WTC11 (cell line): ENCODE measurements around the gene ANGPTL4. TPM values are rescaled to one million over a fixed set of nuclear protein-coding genes. Genes with fewer than 3 reads are reported as not detected.

ENCODE experiments used
- ATAC-seq: fragments of 200-7000 bp; cut with Tn5 transposase; 2 replicates; pipeline ENCODE4 v1.10.0; 2021; ENCODE audit warnings: mild to moderate bottlenecking, moderate library complexity
- CTCF ChIA-PET: fragments of 300-600 bp; sonication (Branson Sonifier 250); formaldehyde crosslinking; loops from one replicate; lab custom pipeline; 2021; ENCODE audit warnings: antibody characterized with exemption; lab: Charles Lee
- POLR2A ChIA-PET: fragments of 350-600 bp; sonication (Branson Sonifier 250); formaldehyde crosslinking; loops from one replicate; lab custom pipeline; 2021; ENCODE audit warnings: antibody characterized with exemption; lab: Charles Lee
- DNase-seq: peaks from one replicate; pipeline ENCODE4 v3.0.0; 2021; ENCODE audit warnings: low spot score
- H3K27ac Mint-ChIP-seq: 2 replicates; pipeline ENCODE4 v1.8.0; 2021; ENCODE audit warnings: mixed read lengths
- H3K27me3 Mint-ChIP-seq: 2 replicates; pipeline ENCODE4 v1.8.0; 2021; ENCODE audit warnings: low read depth, mild to moderate bottlenecking, moderate library complexity, mixed read lengths
- H3K36me3 Mint-ChIP-seq: 2 replicates; pipeline ENCODE4 v1.8.0; 2021; ENCODE audit warnings: mixed read lengths
- H3K4me1 Mint-ChIP-seq: 2 replicates; pipeline ENCODE4 v1.8.0; 2022; ENCODE audit warnings: mixed read lengths
- H3K4me3 Mint-ChIP-seq: 2 replicates; pipeline ENCODE4 v1.8.0; 2021; ENCODE audit warnings: mild to moderate bottlenecking, moderate library complexity, mixed read lengths
- H3K9me3 Mint-ChIP-seq: 2 replicates; pipeline ENCODE4 v1.8.0; 2021; ENCODE audit warnings: mixed read lengths
- ATF2 ChIP-seq: sonication (generic); formaldehyde crosslinking; IDR thresholded peaks from 2 replicates; pipeline ENCODE4 v1.8.1; 2022; ENCODE audit warnings: low read depth, missing genetic modification reagents, borderline replicate concordance
- CBFB ChIP-seq: sonication (generic); formaldehyde crosslinking; IDR thresholded peaks from 2 replicates; pipeline ENCODE4 v1.8.1; 2022; ENCODE audit warnings: mild to moderate bottlenecking, low read depth, missing genetic modification reagents
- ETV6 ChIP-seq: sonication (generic); formaldehyde crosslinking; IDR thresholded peaks from 2 replicates; pipeline ENCODE4 v1.8.1; 2022; ENCODE audit warnings: mild to moderate bottlenecking, missing genetic modification reagents
- FOXJ3 ChIP-seq: sonication (generic); formaldehyde crosslinking; IDR thresholded peaks from 2 replicates; pipeline ENCODE4 v1.9.0; 2021; ENCODE audit warnings: missing genetic modification reagents, mild to moderate bottlenecking, borderline replicate concordance
- JAZF1 ChIP-seq: fragments of 250-450 bp; sonication (Bioruptor Pico); IDR thresholded peaks from 2 replicates; pipeline ENCODE4 v1.9.0; 2021; ENCODE audit warnings: moderate library complexity, mild to moderate bottlenecking, inconsistent platforms
- MLX ChIP-seq: sonication (generic); formaldehyde crosslinking; IDR thresholded peaks from 2 replicates; pipeline ENCODE4 v1.8.1; 2023; ENCODE audit warnings: mild to moderate bottlenecking, missing genetic modification reagents, moderate library complexity
- NR1H2 ChIP-seq: sonication (generic); formaldehyde crosslinking; IDR thresholded peaks from 2 replicates; pipeline ENCODE4 v1.9.0; 2021; ENCODE audit warnings: mild to moderate bottlenecking, moderate library complexity, missing genetic modification reagents
- NR2C2 ChIP-seq: sonication (generic); formaldehyde crosslinking; IDR thresholded peaks from 2 replicates; pipeline ENCODE4 v1.8.0; 2022; ENCODE audit warnings: mild to moderate bottlenecking, missing genetic modification reagents
- SMAD3 ChIP-seq: sonication (generic); formaldehyde crosslinking; IDR thresholded peaks from 2 replicates; pipeline ENCODE4 v1.8.0; 2022; ENCODE audit warnings: missing genetic modification reagents, mild to moderate bottlenecking, borderline replicate concordance
- SOX15 ChIP-seq: fragments of 250-450 bp; sonication (Bioruptor Pico); IDR thresholded peaks from 2 replicates; pipeline ENCODE4 v1.9.0; 2021; ENCODE audit warnings: mild to moderate bottlenecking
- TP53 ChIP-seq: sonication (generic); formaldehyde crosslinking; IDR thresholded peaks from 2 replicates; pipeline ENCODE4 v1.8.1; 2023; ENCODE audit warnings: mild to moderate bottlenecking, missing genetic modification reagents
- ZBTB21 ChIP-seq: sonication (generic); formaldehyde crosslinking; IDR thresholded peaks from 2 replicates; pipeline ENCODE4 v1.8.1; 2023; ENCODE audit warnings: mild to moderate bottlenecking, missing genetic modification reagents, borderline replicate concordance
- ZNF121 ChIP-seq: sonication (generic); formaldehyde crosslinking; IDR thresholded peaks from 2 replicates; pipeline ENCODE4 v1.8.0; 2023; ENCODE audit warnings: missing genetic modification reagents
- ZNF281 ChIP-seq: sonication (generic); formaldehyde crosslinking; IDR thresholded peaks from 2 replicates; pipeline ENCODE4 v1.8.0; 2023; ENCODE audit warnings: mild to moderate bottlenecking, missing genetic modification reagents
- ZNF416 ChIP-seq: fragments of 250-450 bp; sonication (Bioruptor Pico); IDR thresholded peaks from 2 replicates; pipeline ENCODE4 v1.9.0; 2021; ENCODE audit warnings: mild to moderate bottlenecking, inconsistent platforms
- ZNF423 ChIP-seq: fragments of 250-450 bp; sonication (Bioruptor Pico); IDR thresholded peaks from 2 replicates; pipeline ENCODE4 v2.1.2; 2022; ENCODE audit warnings: mild to moderate bottlenecking, moderate library complexity
- total RNA-seq: library from RNA; stranded (reverse); gene quantifications from 3 replicates; pipeline ENCODE4 v1.2.3, GENCODE V29; 2021
- TF ChIP-seq, protein P1 (sequence below): sonication (generic); formaldehyde crosslinking; IDR thresholded peaks from 2 replicates; pipeline ENCODE4 v1.8.1; 2023; ENCODE audit warnings: mild to moderate bottlenecking, missing genetic modification reagents, moderate library complexity
- TF ChIP-seq, protein P2 (sequence below): sonication (generic); formaldehyde crosslinking; IDR thresholded peaks from 2 replicates; pipeline ENCODE4 v1.8.0; 2022; ENCODE audit warnings: mild to moderate bottlenecking, missing genetic modification reagents
- TF ChIP-seq, protein P3 (sequence below): sonication (generic); formaldehyde crosslinking; IDR thresholded peaks from 2 replicates; pipeline ENCODE4 v1.8.1; 2022; ENCODE audit warnings: mild to moderate bottlenecking, moderate library complexity, missing genetic modification reagents
- TF ChIP-seq, protein P4 (sequence below): fragments of 250-450 bp; sonication (Bioruptor Pico); IDR thresholded peaks from 2 replicates; pipeline ENCODE4 v1.9.0; 2021; ENCODE audit warnings: mild to moderate bottlenecking

The ANGPTL4 gene
- total RNA-seq, 1 experiment from 2014 or later: 1.0 TPM

DNA sequence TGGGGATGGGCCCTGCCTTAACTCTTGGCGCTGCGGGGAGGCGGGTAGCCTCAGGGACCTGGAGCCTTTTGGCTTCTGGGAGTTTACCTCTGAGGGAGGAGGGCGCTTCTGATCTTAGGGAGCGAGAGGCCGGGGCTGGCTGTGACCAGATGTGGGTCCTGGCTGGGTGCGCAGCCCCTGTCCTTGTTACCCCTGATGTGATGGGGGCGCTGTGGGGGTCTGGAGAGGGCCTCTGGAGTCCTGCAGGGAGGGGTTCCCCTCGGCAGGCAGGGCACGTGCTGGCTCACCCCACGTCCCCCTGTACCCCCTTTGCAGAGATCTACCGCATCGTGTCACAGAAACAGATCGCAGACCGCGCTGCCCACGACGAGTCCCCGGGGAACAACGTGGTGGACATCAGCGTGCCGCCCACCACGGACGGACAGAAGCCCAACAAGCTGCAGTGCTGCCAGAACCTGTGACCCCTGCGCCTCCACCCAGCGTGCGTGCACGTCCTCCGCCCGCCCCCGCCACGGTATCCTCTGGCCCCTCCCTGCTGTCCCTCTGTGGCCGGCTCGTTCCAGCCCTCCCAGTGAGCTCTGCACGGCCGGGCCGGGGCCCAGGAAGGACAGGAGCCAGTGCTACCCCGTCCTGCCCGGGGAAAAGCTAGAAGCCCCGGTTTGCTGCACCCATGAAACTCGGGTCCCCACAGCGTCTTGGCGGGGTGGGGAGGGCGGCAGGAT, 39.3 kb downstream of the ANGPTL4 start:
- Mint-ChIP-seq H3K27me3 (no peaks in the 10 kb centered on the region), H3K36me3 (peaks cover 14% of the 10 kb centered on the region)
- CTCF ChIA-PET: interaction anchor here (0.5 kb wide), 1 partner anchor 17 kb away, joined by 3 read pairs; no protein-coding TSS in a partner anchor
- ATAC-seq: no peak
- no peak for TF ChIP-seq FOXJ3 (CRISPR knock-in tag)
- TF ChIP-seq ZNF121 (CRISPR knock-in tag): no peak
- no peak for TF ChIP-seq TP53
- no peak for TF ChIP-seq MLX (CRISPR knock-in tag)
- TF ChIP-seq, protein P1, sequence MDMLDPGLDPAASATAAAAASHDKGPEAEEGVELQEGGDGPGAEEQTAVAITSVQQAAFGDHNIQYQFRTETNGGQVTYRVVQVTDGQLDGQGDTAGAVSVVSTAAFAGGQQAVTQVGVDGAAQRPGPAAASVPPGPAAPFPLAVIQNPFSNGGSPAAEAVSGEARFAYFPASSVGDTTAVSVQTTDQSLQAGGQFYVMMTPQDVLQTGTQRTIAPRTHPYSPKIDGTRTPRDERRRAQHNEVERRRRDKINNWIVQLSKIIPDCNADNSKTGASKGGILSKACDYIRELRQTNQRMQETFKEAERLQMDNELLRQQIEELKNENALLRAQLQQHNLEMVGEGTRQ (CRISPR knock-in tag): no peak
- no peak for TF ChIP-seq SMAD3 (CRISPR knock-in tag)
- TF ChIP-seq NR2C2 (CRISPR knock-in tag): no peak
- TF ChIP-seq SOX15: no peak
- TF ChIP-seq, protein P2, sequence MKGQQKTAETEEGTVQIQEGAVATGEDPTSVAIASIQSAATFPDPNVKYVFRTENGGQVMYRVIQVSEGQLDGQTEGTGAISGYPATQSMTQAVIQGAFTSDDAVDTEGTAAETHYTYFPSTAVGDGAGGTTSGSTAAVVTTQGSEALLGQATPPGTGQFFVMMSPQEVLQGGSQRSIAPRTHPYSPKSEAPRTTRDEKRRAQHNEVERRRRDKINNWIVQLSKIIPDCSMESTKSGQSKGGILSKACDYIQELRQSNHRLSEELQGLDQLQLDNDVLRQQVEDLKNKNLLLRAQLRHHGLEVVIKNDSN: no peak
- TF ChIP-seq ZBTB21: no peak
- TF ChIP-seq ZNF423 (CRISPR knock-in tag): no peak
- no peak for TF ChIP-seq ZNF281
- TF ChIP-seq ATF2 (CRISPR knock-in tag): no peak
- TF ChIP-seq NR1H2 (CRISPR knock-in tag): no peak
- TF ChIP-seq CBFB (CRISPR knock-in tag): no peak
- TF ChIP-seq, protein P3, sequence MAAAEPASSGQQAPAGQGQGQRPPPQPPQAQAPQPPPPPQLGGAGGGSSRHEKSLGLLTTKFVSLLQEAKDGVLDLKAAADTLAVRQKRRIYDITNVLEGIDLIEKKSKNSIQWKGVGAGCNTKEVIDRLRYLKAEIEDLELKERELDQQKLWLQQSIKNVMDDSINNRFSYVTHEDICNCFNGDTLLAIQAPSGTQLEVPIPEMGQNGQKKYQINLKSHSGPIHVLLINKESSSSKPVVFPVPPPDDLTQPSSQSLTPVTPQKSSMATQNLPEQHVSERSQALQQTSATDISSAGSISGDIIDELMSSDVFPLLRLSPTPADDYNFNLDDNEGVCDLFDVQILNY (CRISPR knock-in tag): no peak
- TF ChIP-seq, all 79 proteins: peak for 0
- POLR2A ChIA-PET: no interaction called here
- DNase-seq: no peak
- Mint-ChIP-seq H3K4me3 (no peak overlapping the region), H3K4me1 (no peaks in the 10 kb centered on the region), H3K9me3 (no peaks in the 10 kb centered on the region), H3K27ac (no peak overlapping the region)

GRCh38 chr19:8403820-8404109, 39.8 kb downstream of the ANGPTL4 start:
- Mint-ChIP-seq H3K27me3 (no peaks in the 10 kb centered on the region), H3K4me1 (no peaks in the 10 kb centered on the region), H3K36me3 (peaks cover 14% of the 10 kb centered on the region), H3K9me3 (no peaks in the 10 kb centered on the region), H3K4me3 (no peak overlapping the region), H3K27ac (no peak overlapping the region)
- no peak for DNase-seq
- no peak for ATAC-seq
- ChIA-PET POLR2A (no interaction called here), CTCF (interaction anchor here (0.5 kb wide), 1 partner anchor 17 kb away, joined by 3 read pairs; no protein-coding TSS in a partner anchor)
- TF ChIP-seq ZNF416 (CRISPR knock-in tag): no peak
- no peak for TF ChIP-seq ZNF281
- TF ChIP-seq ETV6 (CRISPR knock-in tag): no peak
- no peak for TF ChIP-seq CBFB (CRISPR knock-in tag)
- TF ChIP-seq, protein P4, sequence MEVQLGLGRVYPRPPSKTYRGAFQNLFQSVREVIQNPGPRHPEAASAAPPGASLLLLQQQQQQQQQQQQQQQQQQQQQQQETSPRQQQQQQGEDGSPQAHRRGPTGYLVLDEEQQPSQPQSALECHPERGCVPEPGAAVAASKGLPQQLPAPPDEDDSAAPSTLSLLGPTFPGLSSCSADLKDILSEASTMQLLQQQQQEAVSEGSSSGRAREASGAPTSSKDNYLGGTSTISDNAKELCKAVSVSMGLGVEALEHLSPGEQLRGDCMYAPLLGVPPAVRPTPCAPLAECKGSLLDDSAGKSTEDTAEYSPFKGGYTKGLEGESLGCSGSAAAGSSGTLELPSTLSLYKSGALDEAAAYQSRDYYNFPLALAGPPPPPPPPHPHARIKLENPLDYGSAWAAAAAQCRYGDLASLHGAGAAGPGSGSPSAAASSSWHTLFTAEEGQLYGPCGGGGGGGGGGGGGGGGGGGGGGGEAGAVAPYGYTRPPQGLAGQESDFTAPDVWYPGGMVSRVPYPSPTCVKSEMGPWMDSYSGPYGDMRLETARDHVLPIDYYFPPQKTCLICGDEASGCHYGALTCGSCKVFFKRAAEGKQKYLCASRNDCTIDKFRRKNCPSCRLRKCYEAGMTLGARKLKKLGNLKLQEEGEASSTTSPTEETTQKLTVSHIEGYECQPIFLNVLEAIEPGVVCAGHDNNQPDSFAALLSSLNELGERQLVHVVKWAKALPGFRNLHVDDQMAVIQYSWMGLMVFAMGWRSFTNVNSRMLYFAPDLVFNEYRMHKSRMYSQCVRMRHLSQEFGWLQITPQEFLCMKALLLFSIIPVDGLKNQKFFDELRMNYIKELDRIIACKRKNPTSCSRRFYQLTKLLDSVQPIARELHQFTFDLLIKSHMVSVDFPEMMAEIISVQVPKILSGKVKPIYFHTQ (CRISPR knock-in tag): no peak
- no peak for TF ChIP-seq JAZF1
